Suppressor macrophage (primary cell): ENCODE data around the gene ABCC9.
"Not testable (repeated sequence)": the region's sequence is repeated elsewhere in the genome, so short reads cannot be mapped to it uniquely, and the experiment has no call there.

Experiments
- DNase-seq, 4 experiments: peaks; one replicate each; pipeline ENCODE4 v3.0.0-alpha.2; 2020 to 2022

The ABCC9 gene

GRCh38 chr12:21814814-21815213, 126.4 kb downstream of the ABCC9 start:
- no peak for DNase-seq

- DNase-seq, result no peak
Observed at GRCh38 chr12:21814327-21814726, 126.9 kb downstream of the ABCC9 start.

- no peak for DNase-seq
Observed at GRCh38 chr12:21813751-21814150, 127.5 kb downstream of the ABCC9 start.

GRCh38 chr12:21813125-21813524, 128.1 kb downstream of the ABCC9 start:
- DNase-seq, result no peak

- not testable (repeated sequence) for DNase-seq
Observed at GRCh38 chr12:21812340-21812739, 128.9 kb downstream of the ABCC9 start.

GRCh38 chr12:21809100-21809499, 132.1 kb downstream of the ABCC9 start:
- DNase-seq, result no peak

GRCh38 chr12:21806255-21806654, 135.0 kb downstream of the ABCC9 start:
- no peak for DNase-seq

GRCh38 chr12:21801522-21802288, 139.5 kb downstream of the ABCC9 start:
- DNase-seq, result no peak

- no peak for DNase-seq
Observed at GRCh38 chr12:21800011-21800410, 141.2 kb downstream of the ABCC9 start.

- no peak for DNase-seq
Observed at GRCh38 chr12:21797539-21797938, 143.7 kb downstream of the ABCC9 start.

- DNase-seq, result no peak
Observed at GRCh38 chr12:21795648-21796328, 145.4 kb downstream of the ABCC9 start.

GRCh38 chr12:21794807-21795595, 146.2 kb downstream of the ABCC9 start:
- not testable (repeated sequence) for DNase-seq

GRCh38 chr12:21789687-21790086, 151.5 kb downstream of the ABCC9 start:
- not testable (repeated sequence) for DNase-seq

- no peak for DNase-seq
Observed at GRCh38 chr12:21788089-21788983, 152.9 kb downstream of the ABCC9 start.

GRCh38 chr12:21786041-21786531, 155.1 kb downstream of the ABCC9 start:
- no peak for DNase-seq

GRCh38 chr12:21782723-21783122, 158.5 kb downstream of the ABCC9 start:
- not testable (repeated sequence) for DNase-seq

- DNase-seq, result no peak
Observed at GRCh38 chr12:21780786-21781185, 160.4 kb downstream of the ABCC9 start.

- no peak for DNase-seq
Observed at GRCh38 chr12:21776175-21776574, 165.1 kb downstream of the ABCC9 start.

- DNase-seq, result no peak
Observed at GRCh38 chr12:21775133-21775820, 165.9 kb downstream of the ABCC9 start.

- DNase-seq, result peak in 1 of 4 experiments; percentile 5
Observed at GRCh38 chr12:21774358-21775132, 166.7 kb downstream of the ABCC9 start, which contains the start of gene KCNJ8. KCNJ8 (minus strand) TSS chr12:21774706; CDS start chr12:21773616, 1,090 bp downstream.
